H1 (cell line): Measurements from ENCODE around the gene ROBO4. TPM values are rescaled to one million over a fixed set of nuclear protein-coding genes. Genes with fewer than 3 reads are reported as not detected.
A peak's percentile ranks its signal among the peaks of the same experiment; 100 is the strongest.

Source experiments
- CTCF ChIA-PET: fragments of 300-600 bp; sonication (Branson Sonifier 250); formaldehyde crosslinking; loops from one replicate; lab custom pipeline; 2021; ENCODE audit not compliant: partially characterized antibody; lab: Charles Lee
- POLR2A ChIA-PET: fragments of 300-600 bp; sonication (Branson Sonifier 250); formaldehyde crosslinking; loops from one replicate; lab custom pipeline; 2021; ENCODE audit warnings: inconsistent platforms; ENCODE audit not compliant: partially characterized antibody; lab: Charles Lee
- DNase-seq, 2 experiments: peaks; one replicate each; pipeline versions ENCODE4 v3.0.0 to v3.0.0-alpha.2; 2010 to 2022; ENCODE audit warnings: low spot score in 2 of 2, low read depth in 1 of 2, mixed read lengths in 1 of 2
- FAIRE-seq: peaks from 2 replicates; lab custom pipeline; 2011; peaks lifted over from hg19 to GRCh38; lab: Jason Lieb, UNC
- H2AFZ ChIP-seq: 2 replicates; pipeline ENCODE4 v1.8.1; 2012; ENCODE audit warnings: low read length, inconsistent platforms
- H2AK5ac ChIP-seq: 2 replicates; pipeline ENCODE4 v1.6.1; 2013; ENCODE audit warnings: low read depth, low read length
- H2BK120ac ChIP-seq: replicated peaks from 2 replicates; pipeline ENCODE3; 2013; ENCODE audit warnings: low read depth, low read length, inconsistent platforms
- H2BK12ac ChIP-seq: 2 replicates; pipeline ENCODE4 v1.6.1; 2013; ENCODE audit warnings: low read depth, low read length
- H2BK15ac ChIP-seq: 2 replicates; pipeline ENCODE4 v1.6.1; 2013; ENCODE audit warnings: low read length
- H2BK20ac ChIP-seq: 2 replicates; pipeline ENCODE4 v1.6.1; 2013; ENCODE audit warnings: low read length
- H2BK5ac ChIP-seq: 2 replicates; pipeline ENCODE4 v1.6.1; 2013; ENCODE audit warnings: low read depth, low read length
- H3K14ac ChIP-seq: 2 replicates; pipeline ENCODE4 v1.6.1; 2013; ENCODE audit warnings: inconsistent platforms; ENCODE audit not compliant: insufficient read length
- H3K18ac ChIP-seq: 2 replicates; pipeline ENCODE4 v1.6.1; 2013; ENCODE audit warnings: low read length; ENCODE audit errors: extremely low read depth
- H3K23ac ChIP-seq: 2 replicates; pipeline ENCODE4 v1.6.1; 2013; ENCODE audit warnings: inconsistent platforms; ENCODE audit not compliant: insufficient read length
- H3K23me2 ChIP-seq: 2 replicates; pipeline ENCODE4 v1.6.1; 2013; ENCODE audit warnings: low read depth, low read length
- H3K27ac ChIP-seq: 2 replicates; pipeline ENCODE4 v1.6.1; 2011; ENCODE audit warnings: low read depth, low read length, inconsistent platforms
- H3K27me3 ChIP-seq, 4 experiments: replicated peaks in 1 of 4; 1 replicate in 1 of 4; 2 replicates in 3 of 4; pipeline versions ENCODE4 v1.6.1 to v1.8.1; 2011 to 2013; ENCODE audit warnings: low read length in 3 of 4, mild to moderate bottlenecking in 3 of 4, inconsistent platforms in 2 of 4, mixed read lengths in 2 of 4, moderate library complexity in 1 of 4; ENCODE audit not compliant: control insufficient read depth in 3 of 4, insufficient read depth in 3 of 4; ENCODE audit errors: extremely low read depth in 1 of 4
- H3K36me3 ChIP-seq, 4 experiments: 2 replicates each; pipeline versions ENCODE4 v1.6.1 to v1.8.1; 2011 to 2013; ENCODE audit warnings: mild to moderate bottlenecking in 4 of 4, low read length in 3 of 4, moderate library complexity in 2 of 4, control low read depth in 1 of 4, inconsistent platforms in 1 of 4; ENCODE audit not compliant: insufficient read depth in 4 of 4, control insufficient read depth in 2 of 4
- H3K4ac ChIP-seq: replicated peaks from 2 replicates; pipeline ENCODE3; 2013; ENCODE audit warnings: low read length, low read depth, mixed read lengths, inconsistent platforms; ENCODE audit not compliant: insufficient read length
- H3K4me1 ChIP-seq, 4 experiments: replicated peaks in 1 of 4; 1 replicate in 1 of 4; 2 replicates in 3 of 4; pipeline versions ENCODE4 v1.6.1 to v1.8.1; 2011 to 2013; ENCODE audit warnings: low read length in 3 of 4, inconsistent platforms in 2 of 4, mixed read lengths in 1 of 4; ENCODE audit not compliant: insufficient read depth in 4 of 4, control insufficient read depth in 3 of 4
- H3K4me2 ChIP-seq, 2 experiments: 2 replicates each; pipeline versions ENCODE4 v1.6.1 to v1.8.1; 2011 to 2013; ENCODE audit warnings: low read depth in 2 of 2, low read length in 2 of 2, control low read depth in 1 of 2, inconsistent platforms in 1 of 2, mild to moderate bottlenecking in 1 of 2; ENCODE audit not compliant: insufficient read depth in 1 of 2
- H3K4me3 ChIP-seq, 4 experiments: fragments of 200-600, 300-600 bp in 1 of 4; sonication (generic), shearing (Covaris generic), sonication (Bioruptor Twin) in 1 of 4; 2 replicates each; pipeline versions ENCODE4 v1.5.1 to v1.8.1; 2011 to 2016; ENCODE audit warnings: low read length in 4 of 4, low read depth in 3 of 4, control low read depth in 2 of 4, inconsistent platforms in 2 of 4, mild to moderate bottlenecking in 2 of 4, mixed read lengths in 1 of 4, moderate library complexity in 1 of 4; ENCODE audit not compliant: insufficient read depth in 2 of 4; ENCODE audit errors: extremely low read depth in 1 of 4
- H3K56ac ChIP-seq: replicated peaks from 2 replicates; pipeline ENCODE3; 2013; ENCODE audit warnings: low read depth, mild to moderate bottlenecking, mixed read lengths, low read length, inconsistent platforms; ENCODE audit not compliant: insufficient read length
- H3K79me1 ChIP-seq: 2 replicates; pipeline ENCODE4 v1.6.1; 2013; ENCODE audit warnings: low read depth, low read length, control low read depth
- H3K79me2 ChIP-seq, 2 experiments: 2 replicates each; pipeline versions ENCODE4 v1.6.1 to v1.8.1; 2012 to 2013; ENCODE audit warnings: low read length in 2 of 2, mild to moderate bottlenecking in 2 of 2, inconsistent platforms in 1 of 2; ENCODE audit not compliant: insufficient read depth in 2 of 2, control insufficient read depth in 1 of 2
- H3K9ac ChIP-seq, 4 experiments: replicated peaks in 1 of 4; 1 replicate in 1 of 4; 2 replicates in 3 of 4; pipeline versions ENCODE4 v1.6.1 to v1.8.1; 2011 to 2013; ENCODE audit warnings: low read depth in 3 of 4, low read length in 3 of 4, control low read depth in 2 of 4, mild to moderate bottlenecking in 2 of 4, moderate library complexity in 2 of 4, inconsistent platforms in 1 of 4; ENCODE audit errors: extremely low read depth in 1 of 4
- H3K9me3 ChIP-seq, 2 experiments: 2 replicates each; pipeline versions ENCODE4 v1.6.1 to v1.8.1; 2012 to 2013; ENCODE audit warnings: mild to moderate bottlenecking in 2 of 2, moderate library complexity in 2 of 2, control low read depth in 1 of 2, inconsistent platforms in 1 of 2, low read depth in 1 of 2, low read length in 1 of 2, mixed read lengths in 1 of 2; ENCODE audit not compliant: insufficient read depth in 2 of 2
- H4K20me1 ChIP-seq, 2 experiments: replicated peaks in 1 of 2; 2 replicates each; pipeline versions ENCODE3 to v1.8.1; 2011 to 2013; ENCODE audit warnings: inconsistent platforms in 2 of 2, low read length in 2 of 2, mild to moderate bottlenecking in 1 of 2; ENCODE audit not compliant: insufficient read depth in 2 of 2, control insufficient read depth in 1 of 2
- H4K5ac ChIP-seq: 2 replicates; pipeline ENCODE4 v1.6.1; 2013; ENCODE audit warnings: low read length, low read depth, mixed read lengths, inconsistent platforms; ENCODE audit not compliant: insufficient read length
- H4K8ac ChIP-seq: 2 replicates; pipeline ENCODE4 v1.8.0; 2013; ENCODE audit warnings: mild to moderate bottlenecking, moderate library complexity, low read length, inconsistent platforms; ENCODE audit not compliant: insufficient read depth; ENCODE audit errors: extremely low read depth
- H4K91ac ChIP-seq: replicated peaks from 2 replicates; pipeline ENCODE3; 2013; ENCODE audit warnings: low read length, mixed read lengths, inconsistent platforms; ENCODE audit not compliant: insufficient read length
- POLR2A ChIP-seq, 2 experiments: IDR thresholded peaks; 1 replicate in 1 of 2; 2 replicates in 1 of 2; pipeline ENCODE4 v1.6.1; 2011; ENCODE audit warnings: low read depth in 2 of 2, low read length in 2 of 2, mild to moderate bottlenecking in 2 of 2; ENCODE audit errors: control extremely low read depth in 1 of 2
- RAD21 ChIP-seq, 2 experiments: IDR thresholded peaks in 1 of 2; conservative IDR thresholded peaks in 1 of 2; 2 replicates each; pipeline ENCODE4 v1.6.1; 2011; ENCODE audit warnings: low read depth in 2 of 2, low read length in 2 of 2, improper control_type of control experiment in 1 of 2, inconsistent platforms in 1 of 2, mild to moderate bottlenecking in 1 of 2, moderate library complexity in 1 of 2
- WGBS, 2 experiments: shearing (Covaris generic) in 1 of 2; methylation state at CpG; one replicate each; pipeline versions ENCODE4 v1.1.6 to v1.1.7; 2013 to 2015; ENCODE audit warnings: low lambda C conversion rate in 2 of 2, mixed read lengths in 2 of 2, inconsistent platforms in 1 of 2, low coverage in 1 of 2, missing lambda C conversion rate in 1 of 2; ENCODE audit not compliant: insufficient replicate concordance in 2 of 2, insufficient coverage in 1 of 2, insufficient read length in 1 of 2; ENCODE audit errors: extremely low coverage in 1 of 2, missing lambda C conversion rate in 1 of 2; 5-methylcytosine and 5-hydroxymethylcytosine counted together
- polyA plus RNA-seq, 7 experiments: library from polyadenylated mRNA; depleted of rRNA in 3 of 7; stranded (reverse) in 5 of 7; unstranded in 2 of 7; fragments of >200 nt in 5 of 7; fragments of 200-250 nt in 2 of 7; gene quantifications; 1 replicate in 5 of 7; 2 replicates in 1 of 7; 4 replicates in 1 of 7; pipeline versions ENCODE4 v1.2.1 to v1.2.3, GENCODE V29; 2011 to 2013; ENCODE audit warnings: missing spikeins in 2 of 7, mixed read lengths in 2 of 7
- total RNA-seq: library from RNA; stranded (reverse); fragmentation: NEBNext Ultra II Directional; extraction: Animal tissue kit (Norgen Biotek cat#: 25700); gene quantifications from 2 replicates; pipeline ENCODE4 v1.2.1, GENCODE V29; 2021
- TF ChIP-seq, protein P1 (sequence below), 3 experiments: IDR thresholded peaks; 1 replicate in 2 of 3; 2 replicates in 1 of 3; pipeline versions ENCODE4 v1.5.1 to v1.6.1; 2011; ENCODE audit warnings: low read length in 3 of 3, mild to moderate bottlenecking in 3 of 3, inconsistent platforms in 2 of 3, low read depth in 1 of 3, moderate library complexity in 1 of 3; ENCODE audit not compliant: insufficient read depth in 1 of 3; ENCODE audit errors: control extremely low read depth in 1 of 3

ROBO4 gene
- total and polyA plus RNA-seq, 2 of the 8 experiments (the other 6 are each of a cell fraction or from before 2014, with no cell fraction given): 0.03 TPM; not detected in 1

DNA sequence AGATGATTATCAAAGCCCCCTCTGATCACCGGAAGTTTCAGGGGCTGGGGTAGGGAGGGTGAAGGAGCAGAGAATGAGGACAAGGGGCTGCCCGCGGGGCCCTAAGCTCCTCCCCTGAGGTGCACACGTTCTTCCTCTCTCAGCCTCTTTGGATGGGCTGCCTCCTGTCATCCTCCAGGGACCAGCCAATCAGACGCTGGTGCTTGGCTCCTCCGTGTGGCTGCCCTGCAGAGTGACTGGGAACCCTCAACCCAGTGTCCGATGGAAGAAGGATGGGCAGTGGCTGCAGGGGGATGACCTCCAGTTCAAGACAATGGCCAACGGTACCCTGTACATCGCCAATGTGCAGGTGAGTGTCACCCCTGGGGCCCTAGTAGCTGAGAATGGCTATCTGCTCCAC lies 24.9 kb downstream of the ROBO4 start:
- H2BK5ac ChIP-seq: no peak overlapping the region
- H3K4me1 ChIP-seq: peaks cover 0 to 17% (median 9%) of the 10 kb centered on the region in 4 experiments; a peak in 5 of 7 replicates
- no peak overlapping the region for H4K91ac ChIP-seq
- H3K4me3 ChIP-seq: no peak overlapping the region
- no peak overlapping the region for H2BK120ac ChIP-seq
- no peak overlapping the region for H3K4ac ChIP-seq
- H4K5ac ChIP-seq: no peak overlapping the region
- H2BK12ac ChIP-seq: no peak overlapping the region
- no peak overlapping the region for H2AK5ac ChIP-seq
- H4K20me1 ChIP-seq: peaks cover 6 to 9% of the 10 kb centered on the region in 2 experiments
- no peak overlapping the region for H3K4me2 ChIP-seq
- no peak for DNase-seq
- H3K18ac ChIP-seq: no peak overlapping the region
- H2BK20ac ChIP-seq: no peak overlapping the region
- no peak overlapping the region; the same call in 1 of the 2 replicates for H2BK15ac ChIP-seq
- H3K23me2 ChIP-seq: peaks cover 8% of the 10 kb centered on the region; the same call in 1 of the 2 replicates
- H3K23ac ChIP-seq: no peak overlapping the region
- H3K79me1 ChIP-seq: no peaks in the 10 kb centered on the region
- no peak overlapping the region for H3K14ac ChIP-seq
- no peak overlapping the region; the same call in 1 of the 2 replicates for H3K27ac ChIP-seq
- H3K56ac ChIP-seq: no peak overlapping the region
- H3K79me2 ChIP-seq: no peaks in the 10 kb centered on the region
- POLR2A ChIA-PET: interaction anchor here (0.8 to 1.5 kb wide), 3 partner anchors 9 to 81 kb away, joined by 3 read pairs; no protein-coding TSS in a partner anchor
- CTCF ChIA-PET: interaction anchor here (0.6 to 5.6 kb wide), 4 partner anchors 14 to 45 kb away, joined by 3 to 52 read pairs (median 3); no protein-coding TSS in a partner anchor
- no peak overlapping the region for H2AFZ ChIP-seq
- TF ChIP-seq, protein P1, sequence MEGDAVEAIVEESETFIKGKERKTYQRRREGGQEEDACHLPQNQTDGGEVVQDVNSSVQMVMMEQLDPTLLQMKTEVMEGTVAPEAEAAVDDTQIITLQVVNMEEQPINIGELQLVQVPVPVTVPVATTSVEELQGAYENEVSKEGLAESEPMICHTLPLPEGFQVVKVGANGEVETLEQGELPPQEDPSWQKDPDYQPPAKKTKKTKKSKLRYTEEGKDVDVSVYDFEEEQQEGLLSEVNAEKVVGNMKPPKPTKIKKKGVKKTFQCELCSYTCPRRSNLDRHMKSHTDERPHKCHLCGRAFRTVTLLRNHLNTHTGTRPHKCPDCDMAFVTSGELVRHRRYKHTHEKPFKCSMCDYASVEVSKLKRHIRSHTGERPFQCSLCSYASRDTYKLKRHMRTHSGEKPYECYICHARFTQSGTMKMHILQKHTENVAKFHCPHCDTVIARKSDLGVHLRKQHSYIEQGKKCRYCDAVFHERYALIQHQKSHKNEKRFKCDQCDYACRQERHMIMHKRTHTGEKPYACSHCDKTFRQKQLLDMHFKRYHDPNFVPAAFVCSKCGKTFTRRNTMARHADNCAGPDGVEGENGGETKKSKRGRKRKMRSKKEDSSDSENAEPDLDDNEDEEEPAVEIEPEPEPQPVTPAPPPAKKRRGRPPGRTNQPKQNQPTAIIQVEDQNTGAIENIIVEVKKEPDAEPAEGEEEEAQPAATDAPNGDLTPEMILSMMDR (IDR thresholded peaks at IDR 0.05; ENCODE audit: control extremely low read depth in 1 of 3, insufficient read depth in 1 of 3, low read depth in 1 of 3, low read length in 3 of 3): peak in 2 of 3 experiments; percentile 12 to 35; a peak in 3 of 4 replicates
- no peak for TF ChIP-seq POLR2A (IDR thresholded peaks at IDR 0.05; ENCODE audit: control extremely low read depth in 1 of 2, low read depth in 2 of 2, low read length in 2 of 2)
- peak; percentile 7 to 21; a peak in 1 of 4 replicates for TF ChIP-seq RAD21 (IDR thresholded peaks at IDR 0.05 in 1 of 2, conservative IDR thresholded peaks at IDR 0.05 in 1 of 2; ENCODE audit: low read depth in 2 of 2, low read length in 2 of 2)
- H3K9me3 ChIP-seq: no peaks in the 10 kb centered on the region
- H3K36me3 ChIP-seq: peaks cover 0 to 4% (median 0%) of the 10 kb centered on the region in 4 experiments; a peak in 1 of 8 replicates
- no peak overlapping the region for H3K9ac ChIP-seq
- H4K8ac ChIP-seq: no peak overlapping the region
- H3K27me3 ChIP-seq: peaks cover 38 to 83% (median 73%) of the 10 kb centered on the region in 4 experiments
- FAIRE-seq: no peak
- WGBS, 2 experiments: 36% methylated on average over 9 of the region's 9 CpGs; no CpG with 5 or more reads in 1 of the 2 experiments
